Fibroblast of lung (primary cell): Measurements from ENCODE around the gene ZNF385A. TPM values are rescaled to one million over a fixed set of nuclear protein-coding genes. Genes with fewer than 3 reads are reported as not detected.

Experiments used
- DNase-seq, 2 donors: peaks; one replicate each; pipeline versions ENCODE4 v3.0.0 to v3.0.0-alpha.2; 2010; ENCODE audit warnings: low read depth in 2 of 2
- H2AFZ ChIP-seq: 2 replicates; pipeline ENCODE4 v1.5.1; 2012; ENCODE audit warnings: low read length, control low read depth, inconsistent platforms
- H3K27ac ChIP-seq: 2 replicates; pipeline ENCODE4 v1.5.1; 2011; ENCODE audit warnings: low read length, control low read depth; ENCODE audit not compliant: insufficient read depth
- H3K27me3 ChIP-seq: 2 replicates; pipeline ENCODE4 v1.5.1; 2011; ENCODE audit warnings: mild to moderate bottlenecking, low read length; ENCODE audit not compliant: control insufficient read depth, insufficient read depth
- H3K36me3 ChIP-seq: 2 replicates; pipeline ENCODE4 v1.5.1; 2011; ENCODE audit warnings: low read length; ENCODE audit not compliant: control insufficient read depth, insufficient read depth
- H3K4me1 ChIP-seq: 2 replicates; pipeline ENCODE4 v1.5.1; 2011; ENCODE audit warnings: low read length; ENCODE audit not compliant: control insufficient read depth, insufficient read depth; ENCODE audit errors: extremely low read depth
- H3K4me2 ChIP-seq: 2 replicates; pipeline ENCODE4 v1.5.1; 2011; ENCODE audit warnings: low read length, control low read depth; ENCODE audit not compliant: insufficient read depth; ENCODE audit errors: extremely low read depth
- H3K4me3 ChIP-seq, 4 experiments: fragments of 200-600 bp in 1 of 4; sonication (generic) in 1 of 4; replicated peaks in 1 of 4; 2 replicates each; pipeline ENCODE4 v1.5.1; 2011 to 2016; ENCODE audit warnings: low read length in 4 of 4, low read depth in 3 of 4, mild to moderate bottlenecking in 3 of 4, control low read depth in 2 of 4, inconsistent platforms in 1 of 4, mixed read lengths in 1 of 4; ENCODE audit not compliant: insufficient read depth in 1 of 4; ENCODE audit errors: control extremely low read depth in 1 of 4
- H3K79me2 ChIP-seq: 2 replicates; pipeline ENCODE4 v1.5.1; 2012; ENCODE audit warnings: mild to moderate bottlenecking, low read length, inconsistent platforms; ENCODE audit not compliant: control insufficient read depth, insufficient read depth
- H3K9ac ChIP-seq: 2 replicates; pipeline ENCODE4 v1.5.1; 2011; ENCODE audit warnings: mild to moderate bottlenecking, low read length, control low read depth; ENCODE audit not compliant: insufficient read depth
- H3K9me3 ChIP-seq: 2 replicates; pipeline ENCODE4 v1.5.1; 2012; ENCODE audit warnings: low read depth, low read length; ENCODE audit not compliant: control insufficient read depth, insufficient read depth
- H4K20me1 ChIP-seq: 2 replicates; pipeline ENCODE4 v1.5.1; 2011; ENCODE audit warnings: low read length; ENCODE audit not compliant: control insufficient read depth, insufficient read depth; ENCODE audit errors: extremely low read depth
- CTCF ChIP-seq, 2 donors: IDR thresholded peaks in 1 of 2; conservative IDR thresholded peaks in 1 of 2; 1 replicate in 1 of 2; 2 replicates in 1 of 2; pipeline ENCODE4 v1.5.1; 2011 to 2012; ENCODE audit warnings: low read length in 2 of 2, control low read depth in 1 of 2, inconsistent platforms in 1 of 2, low read depth in 1 of 2, mild to moderate bottlenecking in 1 of 2
- EZH2 ChIP-seq: IDR thresholded peaks from 2 replicates; pipeline ENCODE4 v1.5.1; 2012; ENCODE audit warnings: low read length, control low read depth, mild to moderate bottlenecking; ENCODE audit errors: missing control alignments
- polyA plus RNA-seq, 2 donors: library from polyadenylated mRNA; depleted of rRNA in 1 of 2; stranded (reverse) in 1 of 2; unstranded in 1 of 2; fragments of >200 nt; gene quantifications; 2 replicates each; pipeline ENCODE4 v1.2.1, GENCODE V29; 2011 to 2012; ENCODE audit warnings: missing spikeins in 1 of 2
- total RNA-seq: library from RNA; depleted of rRNA; stranded (reverse); fragments of >200 nt; gene quantifications from 2 replicates; pipeline ENCODE4 v1.2.1, GENCODE V29; 2014

ZNF385A gene
- total and polyA plus RNA-seq, 2 donors (not counting 1 experiment from before 2014, with no cell fraction given) = 0.69 to 3.3 TPM

GRCh38 chr12:54430471-54431069, 46.0 kb upstream of the ZNF385A start:
- Histone ChIP-seq H3K4me1 (peaks cover 27% of the 10 kb centered on the region), H3K36me3 (no peaks in the 10 kb centered on the region), H3K4me3 (no peak overlapping the region), H3K9me3 (no peaks in the 10 kb centered on the region), H4K20me1 (no peaks in the 10 kb centered on the region), H3K27me3 (no peaks in the 10 kb centered on the region), H2AFZ (no peak overlapping the region), H3K9ac (no peak overlapping the region), H3K4me2 (no peak overlapping the region), H3K79me2 (no peaks in the 10 kb centered on the region), H3K27ac (no peak overlapping the region)
- TF ChIP-seq CTCF (conservative IDR thresholded peaks at IDR 0.05 in 1 of 2, IDR thresholded peaks at IDR 0.05 in 1 of 2; ENCODE audit: low read depth in 1 of 2, low read length in 2 of 2) (no peak), EZH2 (no peak)
- no peak for DNase-seq

GRCh38 chr12:54429014-54429471, 44.5 kb upstream of the ZNF385A start:
- H3K9me3 ChIP-seq = no peaks in the 10 kb centered on the region
- no peaks in the 10 kb centered on the region for H3K36me3 ChIP-seq
- H3K27ac ChIP-seq = peak overlapping the region; percentile 15
- DNase-seq = no peak
- H2AFZ ChIP-seq = no peak overlapping the region
- H3K4me2 ChIP-seq = peak overlapping the region; percentile 80
- TF ChIP-seq EZH2 (no peak), CTCF (conservative IDR thresholded peaks at IDR 0.05 in 1 of 2, IDR thresholded peaks at IDR 0.05 in 1 of 2; ENCODE audit: low read depth in 1 of 2, low read length in 2 of 2) (no peak)
- no peak overlapping the region for H3K4me3 ChIP-seq
- H3K9ac ChIP-seq = no peak overlapping the region
- H3K79me2 ChIP-seq = no peaks in the 10 kb centered on the region
- peaks cover 27% of the 10 kb centered on the region for H3K4me1 ChIP-seq
- no peaks in the 10 kb centered on the region for H3K27me3 ChIP-seq
- no peaks in the 10 kb centered on the region for H4K20me1 ChIP-seq

GRCh38 chr12:54428050-54429013, 43.8 kb upstream of the ZNF385A start:
- Histone ChIP-seq H3K4me3 (no peak overlapping the region), H3K9me3 (no peaks in the 10 kb centered on the region), H3K4me1 (peaks cover 27% of the 10 kb centered on the region)

More at GRCh38 chr12:54428050-54429013, 43.8 kb upstream of the ZNF385A start:
- H4K20me1 ChIP-seq = no peaks in the 10 kb centered on the region
- no peak for TF ChIP-seq CTCF (conservative IDR thresholded peaks at IDR 0.05 in 1 of 2, IDR thresholded peaks at IDR 0.05 in 1 of 2; ENCODE audit: low read depth in 1 of 2, low read length in 2 of 2)
- TF ChIP-seq EZH2 = no peak
- DNase-seq = peak; percentile 85 to 87
- no peak overlapping the region for H2AFZ ChIP-seq
- no peaks in the 10 kb centered on the region for H3K79me2 ChIP-seq
- no peak overlapping the region for H3K9ac ChIP-seq
- peak overlapping the region; percentile 49 for H3K27ac ChIP-seq
- H3K27me3 ChIP-seq = no peaks in the 10 kb centered on the region
- H3K4me2 ChIP-seq = peak overlapping the region; percentile 80
- H3K36me3 ChIP-seq = no peaks in the 10 kb centered on the region
